Measurements from ENCODE around the gene CUX1. TPM values are rescaled to one million over a fixed set of nuclear protein-coding genes. Genes with fewer than 3 reads are reported as not detected.

Gene CUX1
- total RNA-seq, 1 donor from 2014 or later = 40.5 TPM

DNA sequence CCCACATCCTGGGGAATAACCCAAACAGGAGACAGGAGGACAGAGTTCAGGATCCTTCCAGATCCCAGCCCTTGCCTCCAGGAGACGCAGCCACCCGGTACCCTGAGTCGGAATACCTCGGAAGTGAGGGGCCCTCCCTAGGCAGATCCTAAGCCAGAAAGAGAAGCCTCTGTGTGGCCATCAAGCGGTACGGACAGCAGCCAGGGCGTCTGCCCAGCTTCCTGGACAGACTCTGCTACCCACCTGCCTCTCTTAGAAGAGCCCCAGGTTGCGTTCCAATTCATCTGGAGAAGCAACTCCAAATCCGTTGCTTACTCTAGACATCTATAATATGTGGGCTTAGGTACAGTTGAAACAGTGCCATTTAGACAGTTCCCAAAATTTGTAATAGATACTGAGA lies 249.1 kb downstream of the CUX1 start:
- DNase-seq (ENCODE audit: low read depth) (no peak), FAIRE-seq (no peak)
- TF ChIP-seq, protein P1, sequence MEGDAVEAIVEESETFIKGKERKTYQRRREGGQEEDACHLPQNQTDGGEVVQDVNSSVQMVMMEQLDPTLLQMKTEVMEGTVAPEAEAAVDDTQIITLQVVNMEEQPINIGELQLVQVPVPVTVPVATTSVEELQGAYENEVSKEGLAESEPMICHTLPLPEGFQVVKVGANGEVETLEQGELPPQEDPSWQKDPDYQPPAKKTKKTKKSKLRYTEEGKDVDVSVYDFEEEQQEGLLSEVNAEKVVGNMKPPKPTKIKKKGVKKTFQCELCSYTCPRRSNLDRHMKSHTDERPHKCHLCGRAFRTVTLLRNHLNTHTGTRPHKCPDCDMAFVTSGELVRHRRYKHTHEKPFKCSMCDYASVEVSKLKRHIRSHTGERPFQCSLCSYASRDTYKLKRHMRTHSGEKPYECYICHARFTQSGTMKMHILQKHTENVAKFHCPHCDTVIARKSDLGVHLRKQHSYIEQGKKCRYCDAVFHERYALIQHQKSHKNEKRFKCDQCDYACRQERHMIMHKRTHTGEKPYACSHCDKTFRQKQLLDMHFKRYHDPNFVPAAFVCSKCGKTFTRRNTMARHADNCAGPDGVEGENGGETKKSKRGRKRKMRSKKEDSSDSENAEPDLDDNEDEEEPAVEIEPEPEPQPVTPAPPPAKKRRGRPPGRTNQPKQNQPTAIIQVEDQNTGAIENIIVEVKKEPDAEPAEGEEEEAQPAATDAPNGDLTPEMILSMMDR (IDR thresholded peaks at IDR 0.05; ENCODE audit: insufficient read depth, low read length, severe bottlenecking) = no peak
- no peak overlapping the region for H3K4me3 ChIP-seq (ENCODE audit: low read depth, low read length)
- peaks cover 2% of the 10 kb centered on the region for H3K36me3 ChIP-seq (ENCODE audit: control insufficient read depth, insufficient read depth, low read length)
- H3K27me3 ChIP-seq (ENCODE audit: control insufficient read depth, insufficient read depth, low read length) = no peaks in the 10 kb centered on the region

DNA sequence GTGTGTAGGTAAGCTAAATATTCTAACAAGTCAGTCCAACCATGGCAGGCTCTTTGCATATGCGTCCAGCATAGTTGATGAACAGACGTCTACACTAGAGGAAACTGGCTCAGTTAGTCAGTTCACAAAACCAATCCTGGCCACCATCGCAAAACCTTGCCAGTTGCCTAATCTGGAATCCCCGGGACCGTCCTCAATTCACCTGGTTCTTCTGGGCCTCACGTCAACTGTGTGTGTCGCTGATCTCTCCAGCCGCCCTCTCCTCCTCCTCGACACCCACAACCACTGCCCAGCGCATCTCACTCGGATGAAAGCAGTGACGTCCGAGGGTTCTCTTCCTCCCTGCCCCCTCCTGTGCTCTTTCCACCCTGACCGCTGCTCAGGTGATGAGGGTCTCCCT lies 251.4 kb downstream of the CUX1 start:
- H3K27me3 ChIP-seq (ENCODE audit: control insufficient read depth, insufficient read depth, low read length) = no peaks in the 10 kb centered on the region
- no peak for DNase-seq (ENCODE audit: low read depth)
- TF ChIP-seq, protein P1 (IDR thresholded peaks at IDR 0.05; ENCODE audit: insufficient read depth, low read length, severe bottlenecking) = no peak
- no peak overlapping the region for H3K4me3 ChIP-seq (ENCODE audit: low read depth, low read length)
- H3K36me3 ChIP-seq (ENCODE audit: control insufficient read depth, insufficient read depth, low read length) = peaks cover 3% of the 10 kb centered on the region
- no peak for FAIRE-seq

DNA sequence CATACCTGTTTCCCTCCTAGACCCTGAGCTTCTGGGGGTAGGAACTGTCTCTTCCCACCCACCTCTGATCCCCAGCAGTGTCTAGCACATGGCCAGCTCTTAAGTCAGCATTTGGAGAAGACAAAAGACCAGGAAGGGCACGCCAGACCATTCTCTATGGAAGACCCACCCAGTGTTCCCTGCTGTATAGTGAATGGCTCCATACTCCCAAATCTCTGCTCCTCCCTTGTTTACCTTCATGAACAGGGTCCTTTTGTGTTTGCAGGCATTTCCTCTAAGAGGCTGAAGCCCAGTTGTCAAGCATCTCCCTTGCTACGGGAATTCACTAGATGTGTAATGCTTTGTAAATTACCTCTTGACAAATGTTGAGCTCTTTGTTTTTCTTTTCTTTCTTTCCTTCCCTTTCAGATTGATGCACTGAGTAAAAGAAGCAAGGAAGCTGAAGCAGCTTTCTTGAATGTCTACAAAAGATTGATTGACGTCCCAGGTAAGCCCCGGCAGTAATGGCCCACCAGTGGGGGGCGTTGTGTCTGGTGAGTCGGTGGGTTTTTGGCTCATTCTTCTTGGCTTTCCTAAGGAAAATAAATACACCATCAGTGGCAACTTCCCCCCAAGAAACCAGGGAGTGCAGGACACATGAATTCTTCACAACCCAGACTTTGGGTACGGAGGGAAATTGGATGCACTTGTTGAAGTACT lies 252.7 kb downstream of the CUX1 start:
- TF ChIP-seq, protein P1 (IDR thresholded peaks at IDR 0.05; ENCODE audit: insufficient read depth, low read length, severe bottlenecking) = no peak

DNA sequence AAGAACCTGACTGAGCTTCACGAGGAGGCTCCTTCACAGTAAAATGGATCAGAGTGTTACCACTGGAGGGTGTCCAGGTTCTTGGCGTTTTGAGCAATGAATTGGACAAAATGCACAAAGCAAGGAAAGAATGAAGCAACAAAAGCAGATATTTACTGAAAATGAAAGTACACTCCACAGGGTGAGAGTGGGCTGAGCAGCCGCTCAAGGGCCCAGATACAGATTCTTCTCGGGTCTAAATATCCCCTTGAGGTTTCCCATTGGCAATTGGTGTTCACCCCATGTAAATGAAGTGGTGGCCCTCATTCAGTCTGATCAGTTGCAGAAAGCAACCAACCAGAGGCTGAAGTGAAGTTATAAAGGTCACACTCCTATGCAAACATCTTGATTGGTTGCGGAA lies 254.6 kb downstream of the CUX1 start:
- H3K27me3 ChIP-seq (ENCODE audit: control insufficient read depth, insufficient read depth, low read length) = no peaks in the 10 kb centered on the region
- peaks cover 3% of the 10 kb centered on the region for H3K36me3 ChIP-seq (ENCODE audit: control insufficient read depth, insufficient read depth, low read length)
- DNase-seq (ENCODE audit: low read depth) (no peak), FAIRE-seq (no peak)
- TF ChIP-seq, protein P1 (IDR thresholded peaks at IDR 0.05; ENCODE audit: insufficient read depth, low read length, severe bottlenecking) = no peak
- no peak overlapping the region for H3K4me3 ChIP-seq (ENCODE audit: low read depth, low read length)

More for the DNA sequence above, 252.7 kb downstream of the CUX1 start:
- H3K4me3 ChIP-seq (ENCODE audit: low read depth, low read length) = no peak overlapping the region
- DNase-seq (ENCODE audit: low read depth) = no peak
- no peaks in the 10 kb centered on the region for H3K27me3 ChIP-seq (ENCODE audit: control insufficient read depth, insufficient read depth, low read length)
- H3K36me3 ChIP-seq (ENCODE audit: control insufficient read depth, insufficient read depth, low read length) = peaks cover 3% of the 10 kb centered on the region
- FAIRE-seq = no peak

DNA sequence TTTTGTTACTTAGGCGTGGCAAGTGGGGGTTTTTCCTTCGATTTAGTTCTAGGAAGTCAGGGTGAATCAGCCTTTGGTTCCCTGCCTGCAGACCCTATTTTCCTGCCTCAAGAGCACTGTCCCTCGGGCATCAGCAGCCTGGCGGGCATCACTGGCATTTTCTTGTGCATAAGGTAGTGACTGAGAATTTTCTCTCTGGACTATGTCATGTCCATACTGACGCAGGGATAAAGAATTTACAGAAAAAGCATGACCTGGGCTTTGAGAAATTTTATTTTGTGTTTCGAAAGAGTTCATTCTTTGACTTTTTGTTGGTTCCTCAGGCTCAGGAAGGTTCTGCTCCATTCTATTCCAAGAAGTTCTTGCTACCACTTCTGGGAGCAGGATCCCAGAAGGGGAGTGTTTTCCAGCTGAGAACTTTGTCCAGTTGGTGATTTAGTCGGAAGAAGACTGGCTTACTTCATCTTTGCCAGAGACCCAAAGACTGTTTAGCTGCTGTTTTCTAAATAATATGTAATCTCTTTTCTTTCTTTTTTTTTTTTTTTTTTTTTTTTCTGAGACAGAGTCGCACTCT lies 255.3 kb downstream of the CUX1 start:
- H3K4me3 ChIP-seq (ENCODE audit: low read depth, low read length) = no peak overlapping the region
- no peak for DNase-seq (ENCODE audit: low read depth)
- no peaks in the 10 kb centered on the region for H3K27me3 ChIP-seq (ENCODE audit: control insufficient read depth, insufficient read depth, low read length)
- TF ChIP-seq, protein P1 (IDR thresholded peaks at IDR 0.05; ENCODE audit: insufficient read depth, low read length, severe bottlenecking) = no peak
- no peak for FAIRE-seq
- peaks cover 3% of the 10 kb centered on the region for H3K36me3 ChIP-seq (ENCODE audit: control insufficient read depth, insufficient read depth, low read length)
